H9 (cell line): ENCODE data around the gene BCAP29. TPM values are rescaled to one million over a fixed set of nuclear protein-coding genes. Genes with fewer than 3 reads are reported as not detected.

ENCODE experiments used
- DNase-seq: peaks from one replicate; pipeline ENCODE4 v3.0.0-alpha.2; 2017
- H2AFZ ChIP-seq: one replicate; pipeline ENCODE4 v1.6.1; 2013; ENCODE audit warnings: mild to moderate bottlenecking, low read length, control low read depth, moderate library complexity
- H2AK5ac ChIP-seq: 2 replicates; pipeline ENCODE4 v1.6.1; 2013; ENCODE audit warnings: low read length, control low read depth, mixed read lengths; ENCODE audit not compliant: insufficient read length
- H2BK120ac ChIP-seq: one replicate; pipeline ENCODE4 v1.6.1; 2013; ENCODE audit warnings: low read depth, mild to moderate bottlenecking, low read length, control low read depth, inconsistent platforms; ENCODE audit not compliant: poor library complexity, severe bottlenecking
- H2BK12ac ChIP-seq: 2 replicates; pipeline ENCODE4 v1.6.1; 2013; ENCODE audit warnings: low read length, control low read depth, mixed read lengths, low read depth; ENCODE audit not compliant: insufficient read length
- H2BK15ac ChIP-seq: 2 replicates; pipeline ENCODE4 v1.6.1; 2013; ENCODE audit warnings: low read depth, low read length, control low read depth
- H2BK20ac ChIP-seq: one replicate; pipeline ENCODE4 v1.6.1; 2013; ENCODE audit warnings: low read depth, mild to moderate bottlenecking, low read length, control low read depth, inconsistent platforms; ENCODE audit not compliant: poor library complexity, severe bottlenecking
- H2BK5ac ChIP-seq: 2 replicates; pipeline ENCODE4 v1.6.1; 2013; ENCODE audit warnings: low read length, control low read depth, mixed read lengths; ENCODE audit not compliant: insufficient read length
- H3K14ac ChIP-seq: 2 replicates; pipeline ENCODE4 v1.6.1; 2013; ENCODE audit warnings: low read length, control low read depth; ENCODE audit not compliant: insufficient read depth
- H3K18ac ChIP-seq: 2 replicates; pipeline ENCODE4 v1.6.1; 2013; ENCODE audit warnings: low read depth, mild to moderate bottlenecking, mixed read lengths, low read length, control low read depth; ENCODE audit not compliant: insufficient read length
- H3K23ac ChIP-seq: 2 replicates; pipeline ENCODE4 v1.6.1; 2013; ENCODE audit warnings: low read length, control low read depth, mixed read lengths, low read depth; ENCODE audit not compliant: insufficient read length
- H3K23me2 ChIP-seq: 2 replicates; pipeline ENCODE4 v1.6.1; 2013; ENCODE audit warnings: low read depth, mild to moderate bottlenecking, mixed read lengths, low read length, control low read depth; ENCODE audit not compliant: insufficient read length, poor library complexity, severe bottlenecking
- H3K27ac ChIP-seq: 2 replicates; pipeline ENCODE4 v1.5.1; 2013; ENCODE audit warnings: low read length, control low read depth, mixed read lengths, low read depth; ENCODE audit not compliant: insufficient read length
- H3K27me3 ChIP-seq: 2 replicates; pipeline ENCODE4 v1.6.1; 2013; ENCODE audit warnings: low read length, control low read depth, inconsistent platforms; ENCODE audit not compliant: insufficient read depth
- H3K4ac ChIP-seq: 2 replicates; pipeline ENCODE4 v1.6.1; 2013; ENCODE audit warnings: low read depth, mild to moderate bottlenecking, control low read depth, inconsistent platforms, low read length, moderate library complexity
- H3K4me1 ChIP-seq: 2 replicates; pipeline ENCODE4 v1.6.1; 2013; ENCODE audit warnings: low read length, control low read depth, inconsistent platforms; ENCODE audit not compliant: insufficient read depth
- H3K4me2 ChIP-seq: 2 replicates; pipeline ENCODE4 v1.6.1; 2013; ENCODE audit warnings: low read length, control low read depth, mixed read lengths; ENCODE audit not compliant: insufficient read length, insufficient read depth
- H3K56ac ChIP-seq: 2 replicates; pipeline ENCODE4 v1.6.1; 2013; ENCODE audit warnings: low read depth, mild to moderate bottlenecking, mixed read lengths, low read length, control low read depth; ENCODE audit not compliant: insufficient read length
- H3K79me1 ChIP-seq: 2 replicates; pipeline ENCODE4 v1.6.1; 2013; ENCODE audit warnings: low read depth, mild to moderate bottlenecking, moderate library complexity, low read length, control low read depth, inconsistent platforms; ENCODE audit not compliant: insufficient read depth, poor library complexity, severe bottlenecking
- H3K79me2 ChIP-seq: 2 replicates; pipeline ENCODE4 v1.6.1; 2013; ENCODE audit warnings: low read length, control low read depth, inconsistent platforms; ENCODE audit not compliant: insufficient read depth
- H3K9ac ChIP-seq: 2 replicates; pipeline ENCODE4 v1.6.1; 2013; ENCODE audit warnings: low read length, control low read depth, mixed read lengths; ENCODE audit not compliant: insufficient read length; ENCODE audit errors: extremely low read depth
- H3K9me3 ChIP-seq: one replicate; pipeline ENCODE4 v1.6.1; 2013; ENCODE audit warnings: low read depth, low read length, inconsistent platforms; ENCODE audit not compliant: control insufficient read depth
- H3T11ph ChIP-seq: one replicate; pipeline ENCODE4 v1.6.1; 2013; ENCODE audit warnings: mild to moderate bottlenecking, low read length, control low read depth, inconsistent platforms
- H4K20me1 ChIP-seq: one replicate; pipeline ENCODE4 v1.6.1; 2013; ENCODE audit not compliant: control insufficient read depth, insufficient read length, insufficient read depth
- H4K5ac ChIP-seq: 2 replicates; pipeline ENCODE4 v1.6.1; 2013; ENCODE audit warnings: low read depth, mild to moderate bottlenecking, mixed read lengths, low read length, control low read depth; ENCODE audit not compliant: insufficient read length
- H4K8ac ChIP-seq: replicated peaks from 2 replicates; pipeline ENCODE4 v1.6.1; 2013; ENCODE audit warnings: low read length, control low read depth, mixed read lengths, low read depth; ENCODE audit not compliant: insufficient read length
- H4K91ac ChIP-seq: 2 replicates; pipeline ENCODE4 v1.6.1; 2013; ENCODE audit warnings: low read depth, mild to moderate bottlenecking, moderate library complexity, mixed read lengths, low read length, control low read depth; ENCODE audit not compliant: insufficient read length
- H3K27ac Mint-ChIP-seq, 3 experiments: 2 replicates in 2 of 3; 3 replicates in 1 of 3; pipeline ENCODE4 v1.8.0; 2020 to 2021; ENCODE audit warnings: mixed read lengths in 3 of 3, mild to moderate bottlenecking in 1 of 3, moderate library complexity in 1 of 3
- H3K27me3 Mint-ChIP-seq: 2 replicates; pipeline ENCODE4 v1.8.0; 2021; ENCODE audit warnings: low read depth, mild to moderate bottlenecking, moderate library complexity, mixed read lengths
- H3K36me3 Mint-ChIP-seq, 3 experiments: 2 replicates in 2 of 3; 3 replicates in 1 of 3; pipeline ENCODE4 v1.8.0; 2020 to 2021; ENCODE audit warnings: low read depth in 3 of 3, mixed read lengths in 3 of 3; ENCODE audit not compliant: insufficient read depth in 1 of 3
- H3K4me1 Mint-ChIP-seq, 2 experiments: 2 replicates each; pipeline ENCODE4 v1.8.0; 2020; ENCODE audit warnings: mixed read lengths in 2 of 2
- H3K4me3 Mint-ChIP-seq, 2 experiments: 2 replicates in 1 of 2; 3 replicates in 1 of 2; pipeline ENCODE4 v1.8.0; 2020 to 2021; ENCODE audit warnings: mild to moderate bottlenecking in 2 of 2, mixed read lengths in 2 of 2, moderate library complexity in 1 of 2
- H3K9me3 Mint-ChIP-seq, 2 experiments: 2 replicates in 1 of 2; 3 replicates in 1 of 2; pipeline ENCODE4 v1.8.0; 2020; ENCODE audit warnings: mild to moderate bottlenecking in 2 of 2, mixed read lengths in 2 of 2, moderate library complexity in 1 of 2
- CTCF ChIP-seq: fragments of 200-600 bp; sonication (generic); conservative IDR thresholded peaks from 3 replicates; pipeline ENCODE4 v1.8.0; 2021; ENCODE audit warnings: antibody characterized with exemption, mild to moderate bottlenecking
- WGBS: extraction: QIAGEN DNeasy Blood & Tissue Kit; methylation state at CpG from one replicate; pipeline ENCODE4 v1.1.7; 2013; ENCODE audit warnings: missing lambda C conversion rate, low lambda C conversion rate, mixed read lengths; ENCODE audit not compliant: insufficient read length; ENCODE audit errors: extremely low coverage; 5-methylcytosine and 5-hydroxymethylcytosine counted together
- total RNA-seq: library from RNA; stranded (reverse); gene quantifications from 2 replicates; pipeline ENCODE4 v1.2.1, GENCODE V29; 2021

The BCAP29 gene
- total RNA-seq, 1 experiment from 2014 or later = 30.6 TPM

- no peak overlapping the region for H3T11ph ChIP-seq
- H2BK12ac ChIP-seq = no peak overlapping the region
- no peaks in the 10 kb centered on the region for H3K79me1 ChIP-seq
- H3K9ac ChIP-seq = peak overlapping the region; percentile 84
- peak overlapping the region; percentile 95 for H3K4me2 ChIP-seq
- H3K23ac ChIP-seq = no peak overlapping the region
- no peak overlapping the region for H3K56ac ChIP-seq
- peak overlapping the region; percentile 94 to 97 (median 95); a peak in 4 of 7 replicates for H3K27ac Mint-ChIP-seq
- no peak overlapping the region for H4K5ac ChIP-seq
- no peak overlapping the region for H2AK5ac ChIP-seq
- H2BK120ac ChIP-seq = no peak overlapping the region
- H4K91ac ChIP-seq = no peak overlapping the region
- no peak overlapping the region for H2BK15ac ChIP-seq
- no peaks in the 10 kb centered on the region for H4K20me1 ChIP-seq
- H3K27ac ChIP-seq = no peak overlapping the region
- no peak overlapping the region for H3K4ac ChIP-seq
- DNase-seq = no peak
- peaks cover 4 to 13% (median 6%) of the 10 kb centered on the region in 3 experiments; a peak in 5 of 7 replicates for H3K36me3 Mint-ChIP-seq
- no peaks in the 10 kb centered on the region for H3K9me3 ChIP-seq
- H3K9me3 Mint-ChIP-seq = no peaks in the 10 kb centered on the region
- no peaks in the 10 kb centered on the region for H3K27me3 ChIP-seq
- no peak overlapping the region for H3K18ac ChIP-seq
- no peaks in the 10 kb centered on the region for H3K27me3 Mint-ChIP-seq
- no peak overlapping the region for H2BK5ac ChIP-seq
- no peak for TF ChIP-seq CTCF
- no peak overlapping the region for H2BK20ac ChIP-seq
- 0 out of 2 replicates have a peak overlapping the region, but pooled peaks have one; percentile 94 for H3K14ac ChIP-seq
- no peaks in the 10 kb centered on the region for H3K4me1 ChIP-seq
- H3K4me3 Mint-ChIP-seq = peak overlapping the region; percentile 89 to 94
- H3K4me1 Mint-ChIP-seq = no peaks in the 10 kb centered on the region
- H2AFZ ChIP-seq = peak overlapping the region; percentile 93
- H3K79me2 ChIP-seq = no peaks in the 10 kb centered on the region
- H3K23me2 ChIP-seq = peaks cover 4% of the 10 kb centered on the region
- WGBS = no CpG with 5 or more reads among the region's 9 CpGs
- no peak overlapping the region for H4K8ac ChIP-seq
Observed at GRCh38 chr7:107579554-107579884, 527 bp upstream of the BCAP29 start.
